ENCODE measurements around the gene PRKCA. TPM values are rescaled to one million over a fixed set of nuclear protein-coding genes. Genes with fewer than 3 reads are reported as not detected.

Gene PRKCA
- total and polyA plus RNA-seq, 2 experiments from 2014 or later = 6.4 to 35.4 TPM

DNA sequence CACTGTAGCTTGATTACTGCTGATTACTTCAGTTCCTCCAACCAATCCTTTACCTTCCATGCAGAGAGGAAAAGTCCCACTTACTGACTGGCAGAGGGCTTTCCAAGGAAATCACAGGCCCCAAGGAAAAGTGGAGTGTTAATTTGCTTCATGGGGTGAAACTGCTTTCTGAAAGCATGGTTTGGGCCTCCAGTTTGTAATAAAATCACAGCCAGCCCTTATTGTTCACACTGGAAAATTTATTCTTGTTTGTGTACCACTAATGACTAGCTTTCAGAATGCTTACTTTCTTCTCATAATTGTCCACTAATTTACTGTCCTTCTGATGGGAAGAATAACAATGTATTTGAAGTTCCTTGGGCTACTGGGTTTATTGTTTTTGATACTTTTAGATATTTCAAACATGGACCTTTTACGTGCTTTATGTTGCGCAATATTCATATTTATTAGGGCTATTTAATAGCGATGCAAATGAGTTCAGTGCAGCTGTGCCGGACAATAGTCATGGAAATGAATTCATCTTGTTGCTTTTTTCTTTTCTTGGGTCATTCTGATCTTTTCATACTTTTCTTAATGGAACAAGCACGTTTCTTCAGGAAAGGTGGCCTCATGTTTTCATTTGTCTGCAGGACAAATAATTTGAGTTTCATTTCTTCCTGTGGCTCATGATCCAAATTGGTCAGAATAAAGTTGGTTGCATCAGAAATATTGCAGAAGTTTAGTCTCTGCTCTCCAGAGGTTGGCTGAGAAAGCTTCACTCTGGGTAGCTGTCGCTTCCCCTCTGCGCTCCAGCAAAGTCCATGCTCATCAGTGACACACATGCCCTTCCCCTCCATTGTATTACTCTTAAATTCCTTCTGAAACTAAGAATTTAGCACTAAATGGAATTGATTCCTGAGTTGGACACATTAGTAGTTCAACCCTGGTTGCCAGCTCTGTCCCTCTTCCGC lies 128.7 kb downstream of the PRKCA start (continued):
- TF ChIP-seq, protein P1, sequence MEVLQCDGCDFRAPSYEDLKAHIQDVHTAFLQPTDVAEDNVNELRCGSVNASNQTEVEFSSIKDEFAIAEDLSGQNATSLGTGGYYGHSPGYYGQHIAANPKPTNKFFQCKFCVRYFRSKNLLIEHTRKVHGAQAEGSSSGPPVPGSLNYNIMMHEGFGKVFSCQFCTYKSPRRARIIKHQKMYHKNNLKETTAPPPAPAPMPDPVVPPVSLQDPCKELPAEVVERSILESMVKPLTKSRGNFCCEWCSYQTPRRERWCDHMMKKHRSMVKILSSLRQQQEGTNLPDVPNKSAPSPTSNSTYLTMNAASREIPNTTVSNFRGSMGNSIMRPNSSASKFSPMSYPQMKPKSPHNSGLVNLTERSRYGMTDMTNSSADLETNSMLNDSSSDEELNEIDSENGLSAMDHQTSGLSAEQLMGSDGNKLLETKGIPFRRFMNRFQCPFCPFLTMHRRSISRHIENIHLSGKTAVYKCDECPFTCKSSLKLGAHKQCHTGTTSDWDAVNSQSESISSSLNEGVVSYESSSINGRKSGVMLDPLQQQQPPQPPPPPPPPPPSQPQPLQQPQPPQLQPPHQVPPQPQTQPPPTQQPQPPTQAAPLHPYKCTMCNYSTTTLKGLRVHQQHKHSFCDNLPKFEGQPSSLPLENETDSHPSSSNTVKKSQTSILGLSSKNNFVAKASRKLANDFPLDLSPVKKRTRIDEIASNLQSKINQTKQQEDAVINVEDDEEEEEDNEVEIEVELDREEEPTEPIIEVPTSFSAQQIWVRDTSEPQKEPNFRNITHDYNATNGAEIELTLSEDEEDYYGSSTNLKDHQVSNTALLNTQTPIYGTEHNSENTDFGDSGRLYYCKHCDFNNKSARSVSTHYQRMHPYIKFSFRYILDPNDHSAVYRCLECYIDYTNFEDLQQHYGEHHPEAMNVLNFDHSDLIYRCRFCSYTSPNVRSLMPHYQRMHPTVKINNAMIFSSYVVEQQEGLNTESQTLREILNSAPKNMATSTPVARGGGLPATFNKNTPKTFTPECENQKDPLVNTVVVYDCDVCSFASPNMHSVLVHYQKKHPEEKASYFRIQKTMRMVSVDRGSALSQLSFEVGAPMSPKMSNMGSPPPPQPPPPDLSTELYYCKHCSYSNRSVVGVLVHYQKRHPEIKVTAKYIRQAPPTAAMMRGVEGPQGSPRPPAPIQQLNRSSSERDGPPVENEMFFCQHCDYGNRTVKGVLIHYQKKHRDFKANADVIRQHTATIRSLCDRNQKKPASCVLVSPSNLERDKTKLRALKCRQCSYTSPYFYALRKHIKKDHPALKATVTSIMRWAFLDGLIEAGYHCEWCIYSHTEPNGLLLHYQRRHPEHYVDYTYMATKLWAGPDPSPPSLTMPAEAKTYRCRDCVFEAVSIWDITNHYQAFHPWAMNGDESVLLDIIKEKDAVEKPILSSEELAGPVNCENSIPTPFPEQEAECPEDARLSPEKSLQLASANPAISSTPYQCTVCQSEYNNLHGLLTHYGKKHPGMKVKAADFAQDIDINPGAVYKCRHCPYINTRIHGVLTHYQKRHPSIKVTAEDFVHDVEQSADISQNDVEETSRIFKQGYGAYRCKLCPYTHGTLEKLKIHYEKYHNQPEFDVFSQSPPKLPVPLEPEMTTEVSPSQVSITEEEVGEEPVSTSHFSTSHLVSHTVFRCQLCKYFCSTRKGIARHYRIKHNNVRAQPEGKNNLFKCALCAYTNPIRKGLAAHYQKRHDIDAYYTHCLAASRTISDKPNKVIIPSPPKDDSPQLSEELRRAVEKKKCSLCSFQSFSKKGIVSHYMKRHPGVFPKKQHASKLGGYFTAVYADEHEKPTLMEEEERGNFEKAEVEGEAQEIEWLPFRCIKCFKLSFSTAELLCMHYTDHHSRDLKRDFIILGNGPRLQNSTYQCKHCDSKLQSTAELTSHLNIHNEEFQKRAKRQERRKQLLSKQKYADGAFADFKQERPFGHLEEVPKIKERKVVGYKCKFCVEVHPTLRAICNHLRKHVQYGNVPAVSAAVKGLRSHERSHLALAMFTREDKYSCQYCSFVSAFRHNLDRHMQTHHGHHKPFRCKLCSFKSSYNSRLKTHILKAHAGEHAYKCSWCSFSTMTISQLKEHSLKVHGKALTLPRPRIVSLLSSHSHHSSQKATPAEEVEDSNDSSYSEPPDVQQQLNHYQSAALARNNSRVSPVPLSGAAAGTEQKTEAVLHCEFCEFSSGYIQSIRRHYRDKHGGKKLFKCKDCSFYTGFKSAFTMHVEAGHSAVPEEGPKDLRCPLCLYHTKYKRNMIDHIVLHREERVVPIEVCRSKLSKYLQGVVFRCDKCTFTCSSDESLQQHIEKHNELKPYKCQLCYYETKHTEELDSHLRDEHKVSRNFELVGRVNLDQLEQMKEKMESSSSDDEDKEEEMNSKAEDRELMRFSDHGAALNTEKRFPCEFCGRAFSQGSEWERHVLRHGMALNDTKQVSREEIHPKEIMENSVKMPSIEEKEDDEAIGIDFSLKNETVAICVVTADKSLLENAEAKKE (CRISPR knock-in tag; IDR thresholded peaks at IDR 0.05) = no peak
- TF ChIP-seq STAT1 (IDR thresholded peaks at IDR 0.05; ENCODE audit: unreplicated experiment) (no peak), ZNF331 (CRISPR knock-in tag; IDR thresholded peaks at IDR 0.05; ENCODE audit: low read depth) (no peak), CREB1 (CRISPR knock-in tag; IDR thresholded peaks at IDR 0.05; ENCODE audit: low read depth) (no peak), EZH2 (IDR thresholded peaks at IDR 0.05; ENCODE audit: low read depth, unreplicated experiment) (no peak), ZNF114 (CRISPR knock-in tag; IDR thresholded peaks at IDR 0.05) (no peak), POLR2AphosphoS5 (IDR thresholded peaks at IDR 0.05; ENCODE audit: low read depth) (no peak)
- TF ChIP-seq, protein P2, sequence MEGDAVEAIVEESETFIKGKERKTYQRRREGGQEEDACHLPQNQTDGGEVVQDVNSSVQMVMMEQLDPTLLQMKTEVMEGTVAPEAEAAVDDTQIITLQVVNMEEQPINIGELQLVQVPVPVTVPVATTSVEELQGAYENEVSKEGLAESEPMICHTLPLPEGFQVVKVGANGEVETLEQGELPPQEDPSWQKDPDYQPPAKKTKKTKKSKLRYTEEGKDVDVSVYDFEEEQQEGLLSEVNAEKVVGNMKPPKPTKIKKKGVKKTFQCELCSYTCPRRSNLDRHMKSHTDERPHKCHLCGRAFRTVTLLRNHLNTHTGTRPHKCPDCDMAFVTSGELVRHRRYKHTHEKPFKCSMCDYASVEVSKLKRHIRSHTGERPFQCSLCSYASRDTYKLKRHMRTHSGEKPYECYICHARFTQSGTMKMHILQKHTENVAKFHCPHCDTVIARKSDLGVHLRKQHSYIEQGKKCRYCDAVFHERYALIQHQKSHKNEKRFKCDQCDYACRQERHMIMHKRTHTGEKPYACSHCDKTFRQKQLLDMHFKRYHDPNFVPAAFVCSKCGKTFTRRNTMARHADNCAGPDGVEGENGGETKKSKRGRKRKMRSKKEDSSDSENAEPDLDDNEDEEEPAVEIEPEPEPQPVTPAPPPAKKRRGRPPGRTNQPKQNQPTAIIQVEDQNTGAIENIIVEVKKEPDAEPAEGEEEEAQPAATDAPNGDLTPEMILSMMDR (conservative IDR thresholded peaks at IDR 0.05; ENCODE audit: low read depth in 2 of 2) = no peak
- TF ChIP-seq, protein P3, sequence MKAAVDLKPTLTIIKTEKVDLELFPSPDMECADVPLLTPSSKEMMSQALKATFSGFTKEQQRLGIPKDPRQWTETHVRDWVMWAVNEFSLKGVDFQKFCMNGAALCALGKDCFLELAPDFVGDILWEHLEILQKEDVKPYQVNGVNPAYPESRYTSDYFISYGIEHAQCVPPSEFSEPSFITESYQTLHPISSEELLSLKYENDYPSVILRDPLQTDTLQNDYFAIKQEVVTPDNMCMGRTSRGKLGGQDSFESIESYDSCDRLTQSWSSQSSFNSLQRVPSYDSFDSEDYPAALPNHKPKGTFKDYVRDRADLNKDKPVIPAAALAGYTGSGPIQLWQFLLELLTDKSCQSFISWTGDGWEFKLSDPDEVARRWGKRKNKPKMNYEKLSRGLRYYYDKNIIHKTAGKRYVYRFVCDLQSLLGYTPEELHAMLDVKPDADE (IDR thresholded peaks at IDR 0.05) = no peak
